SU-DHL-6 (cell line): ENCODE results near the gene OMA1.
"Not testable (repeated sequence)": the region's sequence is repeated elsewhere in the genome, so short reads cannot be mapped to it uniquely, and the experiment has no call there.

ENCODE experiments used
- H2AFZ ChIP-seq: fragments of 200-600 bp; sonication (generic); 2 replicates; pipeline ENCODE4 v1.6.1; 2014; ENCODE audit warnings: low read depth, mild to moderate bottlenecking, moderate library complexity, mixed read lengths, antibody characterized with exemption, low read length; ENCODE audit not compliant: severe bottlenecking
- H3F3A ChIP-seq: fragments of 200-600 bp; shearing (Covaris generic); 2 replicates; pipeline ENCODE4 v1.6.0; 2016; ENCODE audit warnings: antibody characterized with exemption, mild to moderate bottlenecking; ENCODE audit not compliant: insufficient read depth
- H3K27ac ChIP-seq: fragments of 200-600 bp; sonication (generic); 2 replicates; pipeline ENCODE4 v1.5.1; 2016; ENCODE audit warnings: low read depth, mild to moderate bottlenecking, low read length, moderate library complexity, mixed read lengths
- H3K27me3 ChIP-seq: fragments of 200-600 bp; sonication (generic), shearing (Covaris generic); 2 replicates; pipeline ENCODE4 v1.6.0; 2014; ENCODE audit warnings: mild to moderate bottlenecking, low read length
- H3K36me3 ChIP-seq: fragments of 200-600 bp; sonication (generic); 2 replicates; pipeline ENCODE4 v1.6.1; 2014; ENCODE audit warnings: mild to moderate bottlenecking, low read length, mixed read lengths
- H3K4me2 ChIP-seq: fragments of 300-600, 200-600 bp; shearing (Covaris generic), sonication (generic); 2 replicates; pipeline ENCODE4 v1.6.0; 2014; ENCODE audit warnings: low read length, low read depth, mild to moderate bottlenecking; ENCODE audit not compliant: poor library complexity, severe bottlenecking
- H3K4me3 ChIP-seq: fragments of 200-600 bp; sonication (generic); 2 replicates; pipeline ENCODE4 v1.5.1; 2014; ENCODE audit warnings: antibody characterized with exemption, low read length, mild to moderate bottlenecking, mixed read lengths; ENCODE audit not compliant: insufficient read depth, poor library complexity, severe bottlenecking
- H3K79me2 ChIP-seq: fragments of 200-600 bp; sonication (generic); 2 replicates; pipeline ENCODE4 v1.6.1; 2014; ENCODE audit warnings: mild to moderate bottlenecking, low read length, moderate library complexity; ENCODE audit not compliant: insufficient read depth
- H3K9ac ChIP-seq: fragments of 200-600 bp; sonication (generic); 2 replicates; pipeline ENCODE4 v1.7.0; 2014; ENCODE audit warnings: mild to moderate bottlenecking, low read length
- H3K9me2 ChIP-seq: fragments of 200-600 bp; sonication (generic); replicated peaks from 2 replicates; pipeline ENCODE4 v1.6.1; 2014; ENCODE audit warnings: low read length; ENCODE audit not compliant: insufficient read depth
- H3K9me3 ChIP-seq: fragments of 200-600 bp; sonication (generic); 2 replicates; pipeline ENCODE4 v1.6.1; 2014; ENCODE audit warnings: low read length, mixed read lengths; ENCODE audit not compliant: insufficient read depth
- H4K20me1 ChIP-seq: fragments of 200-600 bp; sonication (generic); 2 replicates; pipeline ENCODE4 v1.6.1; 2014; ENCODE audit warnings: low read depth, mild to moderate bottlenecking, antibody characterized with exemption, low read length, moderate library complexity, mixed read lengths
- CTCF ChIP-seq: fragments of 200-600 bp; sonication (generic); IDR thresholded peaks from one replicate; pipeline ENCODE4 v1.5.1; 2017; ENCODE audit warnings: antibody characterized with exemption, mild to moderate bottlenecking, low read length, moderate library complexity; ENCODE audit not compliant: insufficient read depth, poor library complexity, severe bottlenecking
- EZH2phosphoT487 ChIP-seq: fragments of 200-600 bp; sonication (generic), shearing (Covaris generic); conservative IDR thresholded peaks from 2 replicates; pipeline ENCODE4 v1.6.1; 2018; ENCODE audit warnings: mild to moderate bottlenecking, antibody characterized with exemption, low read length, moderate library complexity, mixed read lengths

The OMA1 gene

GRCh38 chr1:58561633-58562032 lies 15.1 kb upstream of the OMA1 start:
- Histone ChIP-seq H3K36me3 (no peaks in the 10 kb centered on the region), H3K4me2 (no peak overlapping the region), H4K20me1 (no peaks in the 10 kb centered on the region), H3K9me2 (no peaks in the 10 kb centered on the region), H3K4me3 (no peak overlapping the region), H3K9ac (no peak overlapping the region), H3K27ac (no peak overlapping the region), H3K79me2 (no peaks in the 10 kb centered on the region), H3K9me3 (no peaks in the 10 kb centered on the region), H2AFZ (no peak overlapping the region), H3K27me3 (no peaks in the 10 kb centered on the region), H3F3A (no peaks in the 10 kb centered on the region)
- TF ChIP-seq CTCF (no peak), EZH2phosphoT487 (no peak)

GRCh38 chr1:58555393-58555792 lies 8.9 kb upstream of the OMA1 start:
- Histone ChIP-seq H3K4me2 (no peak overlapping the region), H3K9me2 (no peaks in the 10 kb centered on the region), H2AFZ (no peak overlapping the region), H3K9me3 (no peaks in the 10 kb centered on the region), H4K20me1 (no peaks in the 10 kb centered on the region), H3K27me3 (no peaks in the 10 kb centered on the region), H3K79me2 (no peaks in the 10 kb centered on the region), H3K36me3 (no peaks in the 10 kb centered on the region), H3K9ac (no peak overlapping the region), H3K27ac (no peak overlapping the region), H3K4me3 (no peak overlapping the region), H3F3A (no peaks in the 10 kb centered on the region)
- TF ChIP-seq EZH2phosphoT487 (no peak), CTCF (no peak)

DNA sequence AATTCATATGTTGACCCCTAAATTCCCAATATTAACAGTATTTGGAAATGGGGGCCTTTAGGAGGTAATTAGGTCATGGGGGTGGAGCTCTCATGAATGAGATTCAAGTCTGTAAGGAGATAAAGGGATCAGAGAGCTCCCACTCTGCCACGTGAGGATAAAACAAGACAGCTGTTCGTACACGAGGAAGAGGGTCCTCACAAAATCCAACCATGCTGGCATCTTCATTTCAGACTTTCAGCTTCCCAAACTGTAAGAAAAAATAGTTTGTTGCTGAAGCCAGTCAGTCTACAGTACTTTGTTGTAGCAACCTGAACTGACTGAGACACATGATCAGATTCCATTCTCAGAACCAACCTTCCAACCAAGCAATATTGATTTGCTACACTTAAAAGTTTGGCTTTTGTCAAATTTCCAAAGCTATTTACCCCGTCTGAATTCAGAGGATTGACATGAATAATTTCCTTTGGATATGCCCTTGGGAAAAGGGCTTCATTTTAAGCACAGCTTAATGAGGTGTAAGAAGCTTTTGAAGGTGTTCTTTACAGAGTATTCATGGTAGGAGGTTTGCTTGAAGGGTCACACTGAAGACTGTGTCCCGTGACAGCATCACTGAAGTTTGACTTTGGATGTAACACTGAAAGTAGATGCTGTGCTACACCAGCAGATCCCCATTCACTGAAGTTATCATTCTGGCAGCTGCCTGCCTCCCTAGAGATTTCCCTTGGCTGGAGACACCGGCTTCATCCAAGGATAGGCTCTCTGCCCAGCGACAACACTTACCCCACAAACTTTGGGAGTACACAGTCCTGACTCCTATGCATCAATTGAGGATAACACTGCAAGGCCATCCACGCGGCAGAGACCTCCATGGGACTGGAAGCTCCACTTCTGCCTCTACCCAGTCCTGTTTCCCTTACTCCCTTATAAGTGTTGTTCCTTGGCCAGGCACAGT lies 4.9 kb upstream of the OMA1 start:
- no peak overlapping the region for H3K4me2 ChIP-seq
- H4K20me1 ChIP-seq, result no peaks in the 10 kb centered on the region
- no peak for TF ChIP-seq EZH2phosphoT487
- TF ChIP-seq CTCF, result no peak
- H3K27me3 ChIP-seq, result no peaks in the 10 kb centered on the region
- no peaks in the 10 kb centered on the region for H3K9me3 ChIP-seq
- no peak overlapping the region for H3K9ac ChIP-seq
- no peaks in the 10 kb centered on the region for H3K79me2 ChIP-seq
- no peak overlapping the region for H3K4me3 ChIP-seq
- no peaks in the 10 kb centered on the region for H3K36me3 ChIP-seq
- H3K27ac ChIP-seq, result no peak overlapping the region
- H3K9me2 ChIP-seq, result no peaks in the 10 kb centered on the region
- H3F3A ChIP-seq, result no peaks in the 10 kb centered on the region
- H2AFZ ChIP-seq, result no peak overlapping the region

DNA sequence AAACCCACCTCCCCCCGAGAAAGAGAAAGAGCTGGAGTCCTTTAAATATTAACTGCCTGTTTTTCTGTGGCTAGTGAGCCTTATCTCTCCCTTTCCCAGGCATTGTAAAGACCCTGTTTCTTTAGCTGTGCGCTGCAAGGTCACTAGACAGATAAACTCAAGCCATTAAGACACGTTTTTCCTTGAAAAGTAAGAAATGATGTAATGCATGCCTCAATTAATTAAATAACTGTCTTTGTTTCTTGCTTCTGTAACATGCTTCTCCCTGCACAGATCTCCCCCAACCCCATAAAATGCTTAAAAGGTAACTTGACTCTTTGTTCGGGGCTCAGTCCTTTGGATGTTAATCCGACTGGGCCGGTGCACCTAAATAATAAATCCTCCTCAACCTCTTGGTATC lies 2.8 kb upstream of the OMA1 start:
- peaks cover 18% of the 10 kb centered on the region for H3K79me2 ChIP-seq
- not testable (repeated sequence) for H3K27me3 ChIP-seq, H2AFZ ChIP-seq, H3F3A ChIP-seq, H3K9ac ChIP-seq, H3K4me2 ChIP-seq, H3K4me3 ChIP-seq, H3K27ac ChIP-seq, H4K20me1 ChIP-seq, H3K9me2 ChIP-seq, H3K36me3 ChIP-seq, H3K9me3 ChIP-seq
